RKO (cell line): ENCODE results near the gene AOPEP.
"Not testable (repeated sequence)": the region's sequence is repeated elsewhere in the genome, so short reads cannot be mapped to it uniquely, and the experiment has no call there.

ENCODE experiments used
- DNase-seq: peaks from one replicate; pipeline ENCODE4 v3.0.0-alpha.2; 2016; ENCODE audit warnings: low spot score

AOPEP gene

GRCh38 chr9:94847486-94847885, 121.0 kb downstream of the AOPEP start:
- no peak for DNase-seq

GRCh38 chr9:94848791-94849190, 122.3 kb downstream of the AOPEP start:
- not testable (repeated sequence) for DNase-seq

- no peak for DNase-seq
These were observed 124.3 kb downstream of the AOPEP start for GRCh38 chr9:94850540-94851434.

GRCh38 chr9:94851467-94851866, 125.0 kb downstream of the AOPEP start:
- DNase-seq: no peak

- no peak for DNase-seq
These were observed 125.4 kb downstream of the AOPEP start for GRCh38 chr9:94851892-94852291.

- no peak for DNase-seq
These were observed 125.9 kb downstream of the AOPEP start for GRCh38 chr9:94852373-94852772.

GRCh38 chr9:94853887-94854286, 127.4 kb downstream of the AOPEP start:
- no peak for DNase-seq

- no peak for DNase-seq
These were observed 129.4 kb downstream of the AOPEP start for GRCh38 chr9:94855903-94856302.

GRCh38 chr9:94857791-94858190, 131.3 kb downstream of the AOPEP start:
- no peak for DNase-seq

- no peak for DNase-seq
These were observed 132.7 kb downstream of the AOPEP start for GRCh38 chr9:94859226-94859625.

- no peak for DNase-seq
These were observed 133.4 kb downstream of the AOPEP start for GRCh38 chr9:94859891-94860290.

- no peak for DNase-seq
These were observed 134.4 kb downstream of the AOPEP start for GRCh38 chr9:94860678-94861588.

GRCh38 chr9:94861589-94862272, 135.2 kb downstream of the AOPEP start:
- no peak for DNase-seq

- no peak for DNase-seq
These were observed 137.7 kb downstream of the AOPEP start for GRCh38 chr9:94864196-94864595.

- no peak for DNase-seq
These were observed 138.5 kb downstream of the AOPEP start for GRCh38 chr9:94864862-94865509.

GRCh38 chr9:94865582-94866452, 139.3 kb downstream of the AOPEP start:
- no peak for DNase-seq

GRCh38 chr9:94866770-94867169, 140.3 kb downstream of the AOPEP start:
- DNase-seq: no peak

GRCh38 chr9:94867281-94867841, 140.9 kb downstream of the AOPEP start:
- DNase-seq: no peak

GRCh38 chr9:94867842-94868312, 141.4 kb downstream of the AOPEP start:
- peak; percentile 59 for DNase-seq

GRCh38 chr9:94868464-94868863, 142.0 kb downstream of the AOPEP start:
- DNase-seq: no peak
